Tibial nerve (tissue), 4 donors: ENCODE data around the gene NUTM2G.
"Not testable (repeated sequence)": the region's sequence is repeated elsewhere in the genome, so short reads cannot be mapped to it uniquely, and the experiment has no call there.

Experiments used
- EP300 ChIP-seq, 2 donors: sonication (generic); formaldehyde crosslinking; IDR thresholded peaks; one replicate each; pipeline ENCODE4 v1.6.1; 2017; ENCODE audit warnings: antibody characterized with exemption in 2 of 2, mild to moderate bottlenecking in 1 of 2
- TF ChIP-seq, protein P1 (sequence below), 5 experiments: fragments of 200-600 bp in 3 of 5; fragments of 450-650 bp in 2 of 5; sonication (generic) in 3 of 5; IDR thresholded peaks; one replicate each; pipeline ENCODE4 v1.5.1; 2016 to 2019; ENCODE audit warnings: antibody characterized with exemption in 5 of 5, mild to moderate bottlenecking in 3 of 5, moderate library complexity in 2 of 5

- TF ChIP-seq, protein P1, sequence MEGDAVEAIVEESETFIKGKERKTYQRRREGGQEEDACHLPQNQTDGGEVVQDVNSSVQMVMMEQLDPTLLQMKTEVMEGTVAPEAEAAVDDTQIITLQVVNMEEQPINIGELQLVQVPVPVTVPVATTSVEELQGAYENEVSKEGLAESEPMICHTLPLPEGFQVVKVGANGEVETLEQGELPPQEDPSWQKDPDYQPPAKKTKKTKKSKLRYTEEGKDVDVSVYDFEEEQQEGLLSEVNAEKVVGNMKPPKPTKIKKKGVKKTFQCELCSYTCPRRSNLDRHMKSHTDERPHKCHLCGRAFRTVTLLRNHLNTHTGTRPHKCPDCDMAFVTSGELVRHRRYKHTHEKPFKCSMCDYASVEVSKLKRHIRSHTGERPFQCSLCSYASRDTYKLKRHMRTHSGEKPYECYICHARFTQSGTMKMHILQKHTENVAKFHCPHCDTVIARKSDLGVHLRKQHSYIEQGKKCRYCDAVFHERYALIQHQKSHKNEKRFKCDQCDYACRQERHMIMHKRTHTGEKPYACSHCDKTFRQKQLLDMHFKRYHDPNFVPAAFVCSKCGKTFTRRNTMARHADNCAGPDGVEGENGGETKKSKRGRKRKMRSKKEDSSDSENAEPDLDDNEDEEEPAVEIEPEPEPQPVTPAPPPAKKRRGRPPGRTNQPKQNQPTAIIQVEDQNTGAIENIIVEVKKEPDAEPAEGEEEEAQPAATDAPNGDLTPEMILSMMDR (IDR thresholded peaks at IDR 0.05) = not testable (repeated sequence)
- TF ChIP-seq EP300 (IDR thresholded peaks at IDR 0.05) = not testable (repeated sequence)
Observed at GRCh38 chr9:96934706-96935105, 6.1 kb downstream of the NUTM2G start.
